OCI-LY7 (cell line): Measurements from ENCODE around the gene DAZL.

Source experiments
- EZH2phosphoT487 ChIP-seq: fragments of 200-600 bp; sonication (generic); IDR thresholded peaks from 2 replicates; pipeline ENCODE4 v1.6.1; 2018; ENCODE audit warnings: low read depth, borderline replicate concordance, mild to moderate bottlenecking, mixed run types, antibody characterized with exemption, low read length, moderate library complexity, mixed read lengths
- TF ChIP-seq, protein P1 (sequence below): fragments of 200-600 bp; sonication (generic); conservative IDR thresholded peaks from 2 replicates; pipeline ENCODE4 v1.5.1; 2014; ENCODE audit warnings: mild to moderate bottlenecking, antibody characterized with exemption, low read length, moderate library complexity, mixed read lengths

DNA sequence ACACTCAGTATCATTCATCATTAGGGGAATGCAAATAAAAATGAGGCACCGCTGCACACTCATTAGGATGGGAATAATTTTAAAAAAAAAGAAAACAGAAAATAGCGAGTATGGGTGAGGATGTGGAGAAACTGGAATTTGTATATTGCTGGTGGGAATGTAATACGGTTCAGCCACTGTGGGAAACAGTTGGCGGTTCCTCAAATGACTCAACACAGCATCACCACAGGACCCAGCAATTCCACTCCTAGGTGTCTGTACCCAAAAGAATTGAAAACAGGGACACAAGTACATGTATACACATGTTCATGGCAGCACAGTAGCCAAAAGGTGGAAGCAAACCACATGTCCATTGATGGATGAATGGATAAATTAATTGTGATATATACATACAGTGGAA, 56.5 kb downstream of the DAZL start:
- TF ChIP-seq, protein P1, sequence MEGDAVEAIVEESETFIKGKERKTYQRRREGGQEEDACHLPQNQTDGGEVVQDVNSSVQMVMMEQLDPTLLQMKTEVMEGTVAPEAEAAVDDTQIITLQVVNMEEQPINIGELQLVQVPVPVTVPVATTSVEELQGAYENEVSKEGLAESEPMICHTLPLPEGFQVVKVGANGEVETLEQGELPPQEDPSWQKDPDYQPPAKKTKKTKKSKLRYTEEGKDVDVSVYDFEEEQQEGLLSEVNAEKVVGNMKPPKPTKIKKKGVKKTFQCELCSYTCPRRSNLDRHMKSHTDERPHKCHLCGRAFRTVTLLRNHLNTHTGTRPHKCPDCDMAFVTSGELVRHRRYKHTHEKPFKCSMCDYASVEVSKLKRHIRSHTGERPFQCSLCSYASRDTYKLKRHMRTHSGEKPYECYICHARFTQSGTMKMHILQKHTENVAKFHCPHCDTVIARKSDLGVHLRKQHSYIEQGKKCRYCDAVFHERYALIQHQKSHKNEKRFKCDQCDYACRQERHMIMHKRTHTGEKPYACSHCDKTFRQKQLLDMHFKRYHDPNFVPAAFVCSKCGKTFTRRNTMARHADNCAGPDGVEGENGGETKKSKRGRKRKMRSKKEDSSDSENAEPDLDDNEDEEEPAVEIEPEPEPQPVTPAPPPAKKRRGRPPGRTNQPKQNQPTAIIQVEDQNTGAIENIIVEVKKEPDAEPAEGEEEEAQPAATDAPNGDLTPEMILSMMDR: no peak
- no peak for TF ChIP-seq EZH2phosphoT487
